Central memory CD8-positive, alpha-beta T cell (primary cell): ENCODE results near the gene RGS14.

Source experiments
- ATAC-seq: fragments of 150-1000 bp; cut with Tn5 transposase; replicated peaks from 2 replicates; pipeline ENCODE4 v1.10.0; 2022; ENCODE audit warnings: mild to moderate bottlenecking, moderate FRiP score, moderate number of reproducible peaks; ENCODE audit not compliant: poor library complexity, severe bottlenecking; ENCODE audit errors: extremely low read depth
- DNase-seq, 2 donors: peaks; one replicate each; pipeline ENCODE4 v3.0.0; 2021; ENCODE audit warnings: low spot score in 2 of 2
- H3K27ac Mint-ChIP-seq: one replicate; pipeline ENCODE4 v1.8.0; 2022; ENCODE audit warnings: low read depth, mild to moderate bottlenecking, moderate library complexity, mixed read lengths
- H3K27me3 Mint-ChIP-seq: one replicate; pipeline ENCODE4 v1.8.0; 2022; ENCODE audit warnings: mixed read lengths
- H3K36me3 Mint-ChIP-seq: one replicate; pipeline ENCODE4 v1.8.0; 2022; ENCODE audit warnings: mild to moderate bottlenecking, moderate library complexity, mixed read lengths; ENCODE audit not compliant: insufficient read depth
- H3K4me1 Mint-ChIP-seq: one replicate; pipeline ENCODE4 v1.8.0; 2022; ENCODE audit warnings: mixed read lengths
- H3K4me3 Mint-ChIP-seq: one replicate; pipeline ENCODE4 v1.8.0; 2022; ENCODE audit warnings: mild to moderate bottlenecking, moderate library complexity, mixed read lengths
- H3K9me3 Mint-ChIP-seq: one replicate; pipeline ENCODE4 v1.8.0; 2022; ENCODE audit warnings: mixed read lengths

Gene RGS14, protein sequence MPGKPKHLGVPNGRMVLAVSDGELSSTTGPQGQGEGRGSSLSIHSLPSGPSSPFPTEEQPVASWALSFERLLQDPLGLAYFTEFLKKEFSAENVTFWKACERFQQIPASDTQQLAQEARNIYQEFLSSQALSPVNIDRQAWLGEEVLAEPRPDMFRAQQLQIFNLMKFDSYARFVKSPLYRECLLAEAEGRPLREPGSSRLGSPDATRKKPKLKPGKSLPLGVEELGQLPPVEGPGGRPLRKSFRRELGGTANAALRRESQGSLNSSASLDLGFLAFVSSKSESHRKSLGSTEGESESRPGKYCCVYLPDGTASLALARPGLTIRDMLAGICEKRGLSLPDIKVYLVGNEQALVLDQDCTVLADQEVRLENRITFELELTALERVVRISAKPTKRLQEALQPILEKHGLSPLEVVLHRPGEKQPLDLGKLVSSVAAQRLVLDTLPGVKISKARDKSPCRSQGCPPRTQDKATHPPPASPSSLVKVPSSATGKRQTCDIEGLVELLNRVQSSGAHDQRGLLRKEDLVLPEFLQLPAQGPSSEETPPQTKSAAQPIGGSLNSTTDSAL

DNA sequence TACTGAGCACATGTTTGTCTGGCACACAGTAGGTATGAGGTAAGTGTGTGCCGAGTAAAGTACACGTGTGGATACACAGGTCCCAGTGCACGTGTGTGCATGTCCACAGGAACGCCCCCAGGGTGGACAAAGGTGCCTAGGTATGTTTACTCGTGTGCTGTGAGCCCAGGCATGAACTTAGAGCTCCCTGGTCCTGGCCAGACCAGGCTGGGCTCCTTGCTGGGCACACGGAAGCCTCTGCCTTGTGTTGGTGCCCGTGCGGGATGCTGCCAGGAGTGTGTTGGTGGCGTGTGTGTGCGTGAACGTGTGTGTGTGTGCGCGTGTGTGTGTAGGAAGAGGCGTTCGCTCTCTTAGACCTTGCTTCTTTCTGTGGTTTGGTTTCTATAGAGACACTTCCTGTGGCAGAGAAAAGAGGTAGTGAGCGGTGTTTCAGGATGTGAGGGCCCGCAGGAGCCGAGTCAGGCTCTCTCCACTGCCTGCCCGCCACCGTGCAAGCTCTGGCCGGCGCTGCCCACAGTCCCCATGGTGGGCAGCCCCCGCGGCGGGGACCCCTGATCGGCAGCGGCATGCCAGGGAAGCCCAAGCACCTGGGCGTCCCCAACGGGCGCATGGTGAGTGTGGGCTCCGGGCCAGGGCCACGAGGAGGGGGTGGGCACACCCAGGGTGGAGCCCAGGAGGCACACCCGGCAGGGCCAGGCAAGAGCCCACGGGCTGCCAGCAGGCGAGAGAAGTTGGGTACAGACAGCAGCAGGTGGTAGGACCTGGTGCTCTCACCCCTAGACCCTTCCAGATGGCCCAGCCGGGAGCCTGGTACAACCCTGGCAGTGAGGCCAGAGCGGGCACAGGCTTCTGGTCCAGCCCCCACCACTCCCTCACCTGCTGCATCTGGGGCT, at the start of gene RGS14:
Gene RGS14 (plus strand): TSS at position 466 of the 893 bp plus-strand sequence. CDS start 101 bp downstream, at position 567.
- H3K4me1 Mint-ChIP-seq, result peaks cover 74% of the 10 kb centered on the region
- H3K9me3 Mint-ChIP-seq, result no peaks in the 10 kb centered on the region
- peak within 1 kb of the TSS; percentile 81 for H3K4me3 Mint-ChIP-seq
- ATAC-seq (peak; percentile 98), DNase-seq (peak; percentile 44 to 58)
- H3K27me3 Mint-ChIP-seq, result no peaks in the 10 kb centered on the region
- peak within 1 kb of the TSS; percentile 87 for H3K27ac Mint-ChIP-seq
- H3K36me3 Mint-ChIP-seq, result peaks cover 23% of the 10 kb centered on the region

DNA sequence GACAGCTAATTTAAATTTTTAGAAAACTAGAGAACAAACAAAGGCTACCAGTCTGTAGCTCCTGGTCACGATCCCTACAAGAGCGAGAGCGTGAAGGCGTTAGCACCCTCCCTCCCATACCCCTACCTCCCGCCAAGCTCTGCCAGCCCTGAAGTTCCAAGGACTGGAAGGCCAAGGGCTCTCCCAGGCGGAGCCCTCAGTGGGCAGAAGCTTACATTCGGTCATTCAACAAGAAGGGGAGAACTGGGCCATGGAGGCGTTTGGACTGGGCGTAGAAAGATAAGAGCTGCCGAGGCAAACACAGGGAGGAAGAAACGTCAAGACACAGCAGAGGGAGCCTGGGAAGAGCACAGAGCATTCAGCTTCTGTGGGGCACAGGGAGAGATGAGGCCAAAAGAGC, 49.0 kb upstream of the RGS14 start:
- no peak for ATAC-seq
- no peaks in the 10 kb centered on the region for H3K27me3 Mint-ChIP-seq
- no peak overlapping the region for H3K4me3 Mint-ChIP-seq

DNA sequence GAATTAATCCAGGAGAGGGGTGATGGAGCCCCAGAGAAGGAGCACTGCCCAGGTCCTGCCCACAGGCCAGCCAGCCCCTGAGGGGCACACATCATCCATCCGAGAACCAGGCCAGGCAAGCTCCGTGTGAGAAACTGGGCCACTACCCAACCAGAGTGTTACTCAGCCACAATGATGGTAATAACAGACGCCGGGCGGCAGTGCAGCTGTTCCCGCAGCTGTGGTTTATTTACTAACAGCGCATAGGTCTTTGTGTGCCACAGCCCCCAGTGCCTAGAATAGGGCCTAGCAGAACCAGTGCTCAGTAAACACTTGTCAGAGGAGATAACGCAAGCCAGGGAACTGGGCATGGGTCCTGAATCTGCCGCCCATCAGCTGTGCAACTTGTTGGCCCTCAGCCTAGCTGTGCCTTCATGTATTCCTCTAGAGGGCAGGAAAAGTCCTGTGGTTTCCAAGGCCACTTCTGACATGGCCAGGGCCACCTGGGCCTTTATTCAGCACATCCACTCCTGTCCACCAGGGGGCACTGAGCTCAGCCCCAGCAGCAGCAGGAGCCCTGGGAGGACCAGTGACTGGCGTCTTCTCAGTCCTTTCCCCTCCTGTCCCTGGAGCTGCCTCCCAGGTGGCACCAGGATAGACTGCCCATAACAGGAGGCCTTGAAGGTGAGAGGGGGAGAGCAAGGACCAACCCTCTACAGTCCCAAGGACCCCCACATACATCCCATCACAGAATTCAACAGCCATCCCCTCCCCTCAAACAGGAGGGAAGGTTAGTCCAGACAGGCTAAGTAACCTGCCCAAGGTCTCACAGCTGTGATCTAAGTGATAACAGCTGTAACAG, 48.2 kb upstream of the RGS14 start:
- H3K27ac Mint-ChIP-seq, result no peak overlapping the region
- peak overlapping the region; percentile 44 for H3K4me3 Mint-ChIP-seq
- H3K36me3 Mint-ChIP-seq, result peaks cover 15% of the 10 kb centered on the region
- peaks cover 53% of the 10 kb centered on the region for H3K4me1 Mint-ChIP-seq
- H3K9me3 Mint-ChIP-seq, result no peaks in the 10 kb centered on the region
- DNase-seq (peak; percentile 48 to 61), ATAC-seq (no peak)
- H3K27me3 Mint-ChIP-seq, result no peaks in the 10 kb centered on the region

More for the DNA sequence above, 49.0 kb upstream of the RGS14 start:
- Mint-ChIP-seq H3K27ac (no peak overlapping the region), H3K36me3 (peaks cover 23% of the 10 kb centered on the region), H3K4me1 (peaks cover 61% of the 10 kb centered on the region), H3K9me3 (no peaks in the 10 kb centered on the region)
- no peak for DNase-seq

DNA sequence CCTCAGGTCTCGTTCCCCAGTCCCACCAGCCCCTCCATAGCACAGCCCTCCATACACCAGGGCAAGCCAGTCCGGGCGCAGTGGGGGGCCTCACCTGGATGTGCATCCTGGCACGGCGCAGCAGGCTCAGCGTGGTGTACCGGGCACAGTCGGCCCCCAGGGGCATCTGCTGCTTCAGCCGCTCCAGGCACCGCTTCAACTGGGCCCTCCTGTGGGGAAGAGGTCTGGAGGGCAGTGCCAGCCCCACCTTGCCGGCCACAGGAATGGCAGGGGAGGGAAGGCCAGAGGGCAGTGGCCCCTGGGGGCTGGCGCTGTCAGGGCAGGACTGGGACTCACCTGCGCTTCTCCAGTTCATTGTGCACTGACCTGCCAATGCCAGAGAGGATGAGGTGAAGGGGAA, 47.4 kb upstream of the RGS14 start:
- DNase-seq, result no peak
- no peak for ATAC-seq
- H3K27me3 Mint-ChIP-seq, result no peaks in the 10 kb centered on the region
- H3K4me1 Mint-ChIP-seq, result peaks cover 46% of the 10 kb centered on the region
- peak overlapping the region; percentile 82 for H3K4me3 Mint-ChIP-seq
- H3K27ac Mint-ChIP-seq, result peak overlapping the region; percentile 76
- no peaks in the 10 kb centered on the region for H3K9me3 Mint-ChIP-seq
- peaks cover 10% of the 10 kb centered on the region for H3K36me3 Mint-ChIP-seq

DNA sequence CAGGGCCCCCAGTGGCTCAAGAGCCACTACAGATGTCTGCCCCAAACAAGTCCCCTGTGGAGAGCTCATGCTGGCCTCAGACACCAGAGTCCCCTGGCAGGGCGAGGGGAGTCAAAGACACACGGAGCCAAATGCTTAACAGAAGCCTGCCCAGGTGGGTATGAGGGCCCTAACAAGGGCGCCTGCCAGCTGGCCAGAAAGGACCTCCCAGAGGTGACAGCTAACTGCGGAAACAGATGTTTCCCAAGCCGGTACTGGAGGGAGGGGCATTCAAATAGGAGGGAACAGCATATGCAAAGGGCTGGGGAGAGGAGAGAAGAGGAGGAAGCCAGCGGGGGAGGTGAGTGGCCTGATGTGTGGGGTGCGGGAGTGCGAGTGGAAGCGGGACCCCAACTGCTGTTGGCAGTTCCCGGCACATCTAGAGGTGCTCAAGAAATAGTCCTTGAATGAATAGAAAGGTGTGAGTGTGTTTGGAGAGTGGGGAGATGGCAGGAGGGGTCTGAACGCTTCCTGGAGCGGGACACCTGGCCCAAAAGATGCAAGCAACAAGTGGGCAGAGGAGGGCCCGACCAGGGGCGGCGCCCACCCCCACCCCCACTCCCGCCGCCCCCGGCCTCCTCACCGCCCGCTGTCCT, 46.9 kb upstream of the RGS14 start:
- ATAC-seq, result no peak
- Mint-ChIP-seq H3K4me3 (peak overlapping the region; percentile 82), H3K9me3 (no peaks in the 10 kb centered on the region), H3K27ac (peak overlapping the region; percentile 76), H3K36me3 (peaks cover 7% of the 10 kb centered on the region), H3K4me1 (peaks cover 40% of the 10 kb centered on the region), H3K27me3 (no peaks in the 10 kb centered on the region)
- DNase-seq, result no peak

DNA sequence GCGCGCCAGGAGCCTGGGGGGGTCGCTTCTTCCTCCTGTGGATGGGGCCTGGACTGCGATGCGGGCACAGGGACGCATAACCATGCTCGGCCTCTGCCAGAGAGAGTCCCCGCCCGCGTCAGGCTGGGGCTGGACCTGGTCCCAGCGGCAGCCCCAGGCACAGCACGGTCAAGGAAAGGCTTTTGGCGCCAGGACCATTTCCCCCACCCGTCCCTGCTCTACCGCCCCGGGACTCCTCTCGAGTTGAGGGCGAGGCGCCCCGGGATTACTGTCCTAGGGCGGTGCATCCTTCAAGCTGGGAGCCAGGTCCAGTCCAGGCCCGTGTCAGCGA, 46.4 kb upstream of the RGS14 start:
- DNase-seq (no peak), ATAC-seq (no peak)
- Mint-ChIP-seq H3K4me1 (peaks cover 36% of the 10 kb centered on the region), H3K27ac (no peak overlapping the region), H3K4me3 (peak overlapping the region; percentile 82), H3K9me3 (no peaks in the 10 kb centered on the region), H3K36me3 (peaks cover 5% of the 10 kb centered on the region), H3K27me3 (no peaks in the 10 kb centered on the region)

DNA sequence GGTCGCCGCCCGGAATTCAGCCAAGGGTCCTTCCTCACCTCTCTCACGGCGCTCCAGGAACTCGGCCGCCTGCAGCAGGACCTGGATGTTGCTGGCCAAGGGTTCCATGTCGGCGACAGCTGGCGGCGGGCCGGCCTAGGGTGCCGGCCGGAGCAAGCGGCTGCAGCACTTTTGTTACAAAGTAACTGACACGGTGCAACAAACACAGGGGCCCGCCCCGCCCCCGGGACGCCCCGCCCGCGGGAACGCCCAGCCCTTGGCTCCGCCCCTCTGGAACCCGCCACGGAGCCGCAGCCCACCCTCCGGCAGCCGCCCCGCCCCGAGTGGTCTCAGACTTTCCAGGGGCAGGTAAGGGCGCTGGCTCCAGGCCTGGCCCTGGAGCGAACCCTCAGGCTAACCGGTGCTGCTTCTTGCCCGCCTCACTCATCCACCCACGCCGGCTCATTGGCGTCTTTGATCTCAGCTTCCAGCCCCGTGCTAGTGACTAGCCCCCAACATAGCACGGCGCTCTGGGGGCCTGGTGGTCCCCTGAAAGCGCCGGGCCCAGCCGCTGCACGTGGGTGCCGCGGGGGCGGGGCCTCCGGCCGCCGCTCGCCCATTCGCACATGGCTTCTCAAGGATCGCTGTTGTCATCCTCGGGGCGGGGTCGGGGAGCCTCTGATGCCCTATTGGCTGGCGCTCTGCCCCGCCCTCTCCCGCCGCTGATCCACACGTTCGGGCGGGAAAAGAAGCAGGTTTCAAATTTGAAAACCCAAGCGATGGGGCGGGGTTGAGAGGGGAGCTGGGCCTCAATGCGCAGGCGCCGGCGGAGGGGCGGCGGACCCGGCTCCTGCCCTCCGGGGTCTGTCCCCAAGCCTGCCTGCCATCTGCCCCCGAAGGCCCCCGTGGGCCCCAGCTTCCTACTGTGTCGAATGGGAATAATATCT, 45.7 kb upstream of the RGS14 start, which contains the start of gene MXD3:
Gene MXD3 (minus strand): TSS at position 176 of the 926 bp plus-strand sequence. CDS start 68 bp downstream, at position 108.
- H3K4me3 Mint-ChIP-seq, result peak within 1 kb of the TSS; percentile 82
- H3K27me3 Mint-ChIP-seq, result no peaks in the 10 kb centered on the region
- H3K4me1 Mint-ChIP-seq, result peaks cover 34% of the 10 kb centered on the region
- peak within 1 kb of the TSS; percentile 76 for H3K27ac Mint-ChIP-seq
- H3K36me3 Mint-ChIP-seq, result no peaks in the 10 kb centered on the region
- no peaks in the 10 kb centered on the region for H3K9me3 Mint-ChIP-seq
- DNase-seq (peak; percentile 85 to 88), ATAC-seq (peak; percentile 92)

DNA sequence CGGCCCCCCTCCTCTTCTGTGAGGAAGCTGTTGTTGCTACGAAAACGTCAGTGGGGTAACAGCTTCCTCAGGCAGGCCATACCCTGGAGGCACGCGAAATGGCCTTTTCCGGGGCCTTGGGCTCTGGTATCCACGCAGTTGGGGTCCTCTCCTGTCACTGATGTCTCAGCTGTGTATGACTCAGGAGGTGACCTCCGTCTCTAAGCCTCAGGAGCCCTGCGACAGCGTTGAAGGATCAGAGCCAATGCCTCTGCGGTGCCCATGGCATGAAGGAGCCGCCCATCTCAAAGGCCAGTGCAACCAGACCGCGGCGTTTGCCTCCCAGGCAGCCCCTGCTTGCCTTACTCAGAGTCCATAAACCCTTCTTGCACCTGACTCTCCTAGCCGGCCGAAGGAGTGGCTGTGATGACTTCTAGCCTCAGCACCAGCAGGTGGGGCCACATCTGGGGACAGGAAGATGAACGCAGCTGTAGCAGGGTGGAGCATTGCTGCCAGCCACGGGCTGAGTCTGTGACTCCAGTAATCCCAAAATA, 45.0 kb upstream of the RGS14 start:
- DNase-seq (no peak), ATAC-seq (peak; percentile 36)
- Mint-ChIP-seq H3K27ac (no peak overlapping the region), H3K27me3 (no peaks in the 10 kb centered on the region), H3K4me3 (peak overlapping the region; percentile 82), H3K9me3 (no peaks in the 10 kb centered on the region), H3K4me1 (peaks cover 34% of the 10 kb centered on the region), H3K36me3 (no peaks in the 10 kb centered on the region)

DNA sequence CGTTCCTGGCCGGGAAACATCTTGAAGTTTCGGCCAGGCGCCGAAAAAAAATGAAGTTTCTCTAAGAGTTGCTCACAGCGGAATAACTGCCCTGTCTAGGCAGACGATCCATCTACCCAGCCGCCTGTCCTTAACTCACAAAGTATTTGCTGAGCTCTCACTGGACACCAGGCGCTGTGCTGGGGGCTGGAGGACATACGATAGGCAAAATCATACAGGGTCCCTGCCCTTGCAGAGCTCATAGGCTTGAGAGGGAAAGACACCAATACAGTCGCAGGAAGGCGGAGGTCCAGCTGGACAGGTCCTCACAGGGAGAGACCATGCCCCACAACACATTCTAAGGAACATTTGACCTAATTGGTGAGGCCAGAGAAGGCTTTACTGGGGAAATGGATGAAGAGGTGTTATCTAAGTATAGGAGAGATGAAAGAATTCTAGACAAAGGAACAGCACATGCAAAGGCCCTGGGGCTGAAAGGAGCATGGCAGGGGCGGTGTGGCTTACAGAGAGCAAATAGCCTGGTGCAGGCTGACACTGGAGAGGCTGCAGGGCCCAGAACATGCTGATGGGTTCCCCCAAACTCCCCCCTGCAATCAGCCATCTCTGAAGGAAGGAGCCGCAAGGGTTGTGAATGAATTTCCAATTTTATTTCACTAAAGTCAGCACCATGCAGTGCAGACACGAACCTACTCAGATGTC, 44.0 kb upstream of the RGS14 start:
- no peaks in the 10 kb centered on the region for H3K9me3 Mint-ChIP-seq
- no peak for DNase-seq
- no peak for ATAC-seq
- H3K36me3 Mint-ChIP-seq, result no peaks in the 10 kb centered on the region
- peaks cover 40% of the 10 kb centered on the region for H3K4me1 Mint-ChIP-seq
- H3K27me3 Mint-ChIP-seq, result no peaks in the 10 kb centered on the region
- H3K4me3 Mint-ChIP-seq, result no peak overlapping the region
- no peak overlapping the region for H3K27ac Mint-ChIP-seq
